HEK293 (cell line): Measurements from ENCODE around the gene SREK1.

Source experiments
- GLI2 ChIP-seq: fragments of 450-650 bp; formaldehyde crosslinking; IDR thresholded peaks from 2 replicates; pipeline ENCODE4; 2017; ENCODE audit warnings: missing biosample characterization, missing genetic modification characterization, low read depth, borderline replicate concordance
- PBX3 ChIP-seq: sonication (generic); formaldehyde crosslinking; IDR thresholded peaks from 2 replicates; pipeline ENCODE4 v1.8.1; 2022; ENCODE audit warnings: mild to moderate bottlenecking, moderate library complexity, missing genetic modification reagents
- RBAK ChIP-seq: fragments of 450-650 bp; formaldehyde crosslinking; IDR thresholded peaks from 2 replicates; pipeline ENCODE4 v1.5.1; 2016; ENCODE audit warnings: missing biosample characterization, missing genetic modification characterization
- SETDB1 ChIP-seq: IDR thresholded peaks from one replicate; pipeline ENCODE4 v1.6.1; 2017; ENCODE audit warnings: mild to moderate bottlenecking, low read length, moderate library complexity, mixed read lengths; ENCODE audit not compliant: insufficient read length
- SP2 ChIP-seq: fragments of 450-650 bp; formaldehyde crosslinking; IDR thresholded peaks from 2 replicates; pipeline ENCODE4 v1.5.1; 2016; ENCODE audit warnings: missing biosample characterization, missing genetic modification characterization
- ZBTB20 ChIP-seq: fragments of 450-650 bp; formaldehyde crosslinking; IDR thresholded peaks from 2 replicates; pipeline ENCODE4 v1.5.1; 2016; ENCODE audit warnings: missing biosample characterization, missing genetic modification characterization
- ZBTB8A ChIP-seq: fragments of 450-650 bp; formaldehyde crosslinking; IDR thresholded peaks from 2 replicates; pipeline ENCODE4 v1.5.1; 2016; ENCODE audit warnings: missing biosample characterization, missing genetic modification characterization
- ZNF138 ChIP-seq: fragments of 450-650 bp; formaldehyde crosslinking; IDR thresholded peaks from 2 replicates; pipeline ENCODE4 v1.5.1; 2016; ENCODE audit warnings: missing biosample characterization, missing genetic modification characterization, borderline replicate concordance
- ZNF157 ChIP-seq: fragments of 450-650 bp; formaldehyde crosslinking; IDR thresholded peaks from 2 replicates; pipeline ENCODE4 v1.5.1; 2016; ENCODE audit warnings: missing biosample characterization, missing genetic modification characterization
- ZNF19 ChIP-seq: fragments of 450-650 bp; formaldehyde crosslinking; IDR thresholded peaks from 2 replicates; pipeline ENCODE4; 2016; ENCODE audit warnings: missing biosample characterization, missing genetic modification characterization, low read depth
- ZNF24 ChIP-seq: fragments of 450-650 bp; formaldehyde crosslinking; IDR thresholded peaks from 2 replicates; pipeline ENCODE4 v1.5.1; 2016; ENCODE audit warnings: missing biosample characterization, missing genetic modification characterization
- ZNF391 ChIP-seq: fragments of 450-650 bp; formaldehyde crosslinking; IDR thresholded peaks from 2 replicates; pipeline ENCODE4 v1.5.1; 2016; ENCODE audit warnings: low read depth, missing biosample characterization, missing genetic modification characterization, borderline replicate concordance
- ZNF394 ChIP-seq: fragments of 450-650 bp; formaldehyde crosslinking; IDR thresholded peaks from 2 replicates; pipeline ENCODE4 v1.5.1; 2016; ENCODE audit warnings: missing biosample characterization, missing genetic modification characterization, mild to moderate bottlenecking, moderate library complexity, borderline replicate concordance
- ZNF501 ChIP-seq: fragments of 450-650 bp; formaldehyde crosslinking; IDR thresholded peaks from 2 replicates; pipeline ENCODE4 v1.5.1; 2016; ENCODE audit warnings: missing biosample characterization, missing genetic modification characterization
- ZNF549 ChIP-seq: fragments of 450-650 bp; IDR thresholded peaks from 2 replicates; pipeline ENCODE4 v1.5.1; 2018; ENCODE audit warnings: missing biosample characterization, missing genetic modification characterization, mild to moderate bottlenecking, inconsistent platforms, moderate library complexity
- ZNF555 ChIP-seq: fragments of 450-650 bp; formaldehyde crosslinking; conservative IDR thresholded peaks from 2 replicates; pipeline ENCODE4 v1.5.1; 2017; ENCODE audit warnings: missing biosample characterization, mild to moderate bottlenecking, missing genetic modification characterization, inconsistent platforms
- ZNF610 ChIP-seq: fragments of 450-650 bp; formaldehyde crosslinking; IDR thresholded peaks from 2 replicates; pipeline ENCODE4 v1.5.1; 2016; ENCODE audit warnings: missing biosample characterization, missing genetic modification characterization, borderline replicate concordance
- ZNF645 ChIP-seq: fragments of 450-650 bp; formaldehyde crosslinking; IDR thresholded peaks from 2 replicates; pipeline ENCODE4; 2016; ENCODE audit warnings: missing biosample characterization, missing genetic modification characterization
- ZNF704 ChIP-seq: fragments of 450-650 bp; formaldehyde crosslinking; IDR thresholded peaks from 2 replicates; pipeline ENCODE4 v1.5.1; 2016; ENCODE audit warnings: missing biosample characterization, missing genetic modification characterization
- ZNF785 ChIP-seq: fragments of 450-650 bp; formaldehyde crosslinking; IDR thresholded peaks from 2 replicates; pipeline ENCODE4 v1.5.1; 2016; ENCODE audit warnings: missing biosample characterization, missing genetic modification characterization
- ZNF791 ChIP-seq: fragments of 450-650 bp; formaldehyde crosslinking; IDR thresholded peaks from 2 replicates; pipeline ENCODE4 v1.5.1; 2016; ENCODE audit warnings: missing biosample characterization, missing genetic modification characterization
- ZSCAN23 ChIP-seq: fragments of 450-650 bp; formaldehyde crosslinking; IDR thresholded peaks from 2 replicates; pipeline ENCODE4 v1.5.1; 2016; ENCODE audit warnings: missing biosample characterization, missing genetic modification characterization
- ZSCAN5A ChIP-seq: fragments of 450-650 bp; formaldehyde crosslinking; IDR thresholded peaks from 2 replicates; pipeline ENCODE4 v1.5.1; 2016; ENCODE audit warnings: missing biosample characterization, missing genetic modification characterization
- ZXDB ChIP-seq: fragments of 450-650 bp; formaldehyde crosslinking; IDR thresholded peaks from 2 replicates; pipeline ENCODE4 v1.5.1; 2016; ENCODE audit warnings: missing biosample characterization, missing genetic modification characterization
- TF ChIP-seq, protein P1 (sequence below): fragments of 450-650 bp; formaldehyde crosslinking; IDR thresholded peaks from 2 replicates; pipeline ENCODE4 v1.5.1; 2017; ENCODE audit warnings: missing biosample characterization, missing genetic modification characterization
- TF ChIP-seq, protein P2 (sequence below): fragments of 450-650 bp; formaldehyde crosslinking; IDR thresholded peaks from 2 replicates; pipeline ENCODE4 v1.5.1; 2016; ENCODE audit warnings: missing biosample characterization, missing genetic modification characterization
- TF ChIP-seq, protein P3 (sequence below): fragments of 450-650 bp; formaldehyde crosslinking; optimal IDR thresholded peaks from 2 replicates; pipeline ENCODE3; 2016; ENCODE audit warnings: missing biosample characterization, mild to moderate bottlenecking, missing genetic modification characterization
- TF ChIP-seq, protein P4 (sequence below): fragments of 450-650 bp; formaldehyde crosslinking; IDR thresholded peaks from 2 replicates; pipeline ENCODE4 v1.5.1; 2017; ENCODE audit warnings: missing biosample characterization, missing genetic modification characterization

Gene SREK1

DNA sequence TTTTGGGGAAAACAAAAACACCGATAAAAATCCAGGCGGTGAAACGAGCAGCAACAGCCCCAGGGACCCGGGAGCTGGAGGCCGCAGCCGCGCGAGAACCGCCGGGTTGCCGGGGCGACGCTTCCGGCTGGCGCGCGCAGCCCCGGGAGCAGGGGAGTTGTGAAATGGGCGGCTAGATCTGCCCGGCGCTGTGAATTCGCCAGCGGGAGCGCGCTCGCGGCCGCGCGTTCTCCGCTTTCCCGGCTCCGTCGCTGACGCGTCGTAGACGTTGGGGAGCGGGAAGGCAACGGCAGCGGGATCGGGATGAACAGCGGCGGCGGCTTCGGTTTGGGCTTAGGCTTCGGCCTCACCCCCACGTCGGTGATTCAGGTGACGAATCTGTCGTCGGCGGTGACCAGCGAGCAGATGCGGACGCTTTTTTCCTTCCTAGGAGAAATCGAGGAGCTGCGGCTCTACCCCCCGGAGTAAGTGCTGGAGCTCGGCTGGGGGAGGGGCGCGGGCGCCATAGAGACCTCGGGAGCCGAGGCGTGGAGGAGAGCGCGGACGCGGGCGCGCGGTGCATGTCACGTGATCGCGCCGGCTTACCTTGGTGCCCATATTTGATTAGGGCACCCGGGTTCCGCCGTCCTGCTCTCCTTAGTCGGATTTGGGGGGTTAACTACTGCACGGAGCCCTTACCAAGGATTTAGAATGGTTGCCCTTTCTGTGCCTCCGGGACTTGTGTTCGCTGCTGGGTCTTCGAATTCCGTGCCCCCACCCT, at the start of gene SREK1 (continued):
- peak; percentile 79 for TF ChIP-seq ZBTB8A (tag by site-specific recombination)
- TF ChIP-seq ZNF704 (tag by site-specific recombination): 0 out of 2 replicates have a peak, but pooled peaks have one; percentile 57
- peak; percentile 88 for TF ChIP-seq ZNF501 (tag by site-specific recombination)
- peak; percentile 87 for TF ChIP-seq ZNF24 (tag by site-specific recombination)
- TF ChIP-seq ZNF555 (tag by site-specific recombination): no peak
- TF ChIP-seq ZSCAN5A (tag by site-specific recombination): peak; percentile 12; the same call in 1 of the 2 replicates
- TF ChIP-seq PBX3: no peak
- no peak for TF ChIP-seq ZNF791 (tag by site-specific recombination)
- TF ChIP-seq, protein P1, sequence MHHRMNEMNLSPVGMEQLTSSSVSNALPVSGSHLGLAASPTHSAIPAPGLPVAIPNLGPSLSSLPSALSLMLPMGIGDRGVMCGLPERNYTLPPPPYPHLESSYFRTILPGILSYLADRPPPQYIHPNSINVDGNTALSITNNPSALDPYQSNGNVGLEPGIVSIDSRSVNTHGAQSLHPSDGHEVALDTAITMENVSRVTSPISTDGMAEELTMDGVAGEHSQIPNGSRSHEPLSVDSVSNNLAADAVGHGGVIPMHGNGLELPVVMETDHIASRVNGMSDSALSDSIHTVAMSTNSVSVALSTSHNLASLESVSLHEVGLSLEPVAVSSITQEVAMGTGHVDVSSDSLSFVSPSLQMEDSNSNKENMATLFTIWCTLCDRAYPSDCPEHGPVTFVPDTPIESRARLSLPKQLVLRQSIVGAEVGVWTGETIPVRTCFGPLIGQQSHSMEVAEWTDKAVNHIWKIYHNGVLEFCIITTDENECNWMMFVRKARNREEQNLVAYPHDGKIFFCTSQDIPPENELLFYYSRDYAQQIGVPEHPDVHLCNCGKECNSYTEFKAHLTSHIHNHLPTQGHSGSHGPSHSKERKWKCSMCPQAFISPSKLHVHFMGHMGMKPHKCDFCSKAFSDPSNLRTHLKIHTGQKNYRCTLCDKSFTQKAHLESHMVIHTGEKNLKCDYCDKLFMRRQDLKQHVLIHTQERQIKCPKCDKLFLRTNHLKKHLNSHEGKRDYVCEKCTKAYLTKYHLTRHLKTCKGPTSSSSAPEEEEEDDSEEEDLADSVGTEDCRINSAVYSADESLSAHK: peak; percentile 28; the same call in 1 of the 2 replicates
- TF ChIP-seq ZSCAN23 (tag by site-specific recombination): 0 out of 2 replicates have a peak, but pooled peaks have one; percentile 25
- no peak for TF ChIP-seq ZNF19
- TF ChIP-seq, protein P2, sequence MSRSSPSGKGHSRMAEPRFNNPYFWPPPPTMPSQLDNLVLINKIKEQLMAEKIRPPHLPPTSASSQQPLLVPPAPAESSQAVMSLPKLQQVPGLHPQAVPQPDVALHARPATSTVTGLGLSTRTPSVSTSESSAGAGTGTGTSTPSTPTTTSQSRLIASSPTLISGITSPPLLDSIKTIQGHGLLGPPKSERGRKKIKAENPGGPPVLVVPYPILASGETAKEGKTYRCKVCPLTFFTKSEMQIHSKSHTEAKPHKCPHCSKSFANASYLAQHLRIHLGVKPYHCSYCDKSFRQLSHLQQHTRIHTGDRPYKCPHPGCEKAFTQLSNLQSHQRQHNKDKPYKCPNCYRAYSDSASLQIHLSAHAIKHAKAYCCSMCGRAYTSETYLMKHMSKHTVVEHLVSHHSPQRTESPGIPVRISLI (tag by site-specific recombination): no peak
- TF ChIP-seq ZNF785 (tag by site-specific recombination): 0 out of 2 replicates have a peak, but pooled peaks have one; percentile 19
- no peak for TF ChIP-seq ZNF138 (tag by site-specific recombination)
- TF ChIP-seq SP2 (tag by site-specific recombination): 0 out of 2 replicates have a peak, but pooled peaks have one; percentile 42
- TF ChIP-seq ZNF157 (tag by site-specific recombination): no peak
- TF ChIP-seq, protein P3, sequence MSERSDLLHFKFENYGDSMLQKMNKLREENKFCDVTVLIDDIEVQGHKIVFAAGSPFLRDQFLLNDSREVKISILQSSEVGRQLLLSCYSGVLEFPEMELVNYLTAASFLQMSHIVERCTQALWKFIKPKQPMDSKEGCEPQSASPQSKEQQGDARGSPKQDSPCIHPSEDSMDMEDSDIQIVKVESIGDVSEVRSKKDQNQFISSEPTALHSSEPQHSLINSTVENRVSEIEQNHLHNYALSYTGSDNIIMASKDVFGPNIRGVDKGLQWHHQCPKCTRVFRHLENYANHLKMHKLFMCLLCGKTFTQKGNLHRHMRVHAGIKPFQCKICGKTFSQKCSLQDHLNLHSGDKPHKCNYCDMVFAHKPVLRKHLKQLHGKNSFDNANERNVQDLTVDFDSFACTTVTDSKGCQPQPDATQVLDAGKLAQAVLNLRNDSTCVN (tag by site-specific recombination): peak; percentile 99
- TF ChIP-seq ZNF645 (tag by site-specific recombination): no peak
- TF ChIP-seq GLI2: no peak
- peak; percentile 76; the same call in 1 of the 2 replicates for TF ChIP-seq ZNF610
- TF ChIP-seq ZNF391: no peak
- TF ChIP-seq SETDB1: no peak
- TF ChIP-seq, protein P4, sequence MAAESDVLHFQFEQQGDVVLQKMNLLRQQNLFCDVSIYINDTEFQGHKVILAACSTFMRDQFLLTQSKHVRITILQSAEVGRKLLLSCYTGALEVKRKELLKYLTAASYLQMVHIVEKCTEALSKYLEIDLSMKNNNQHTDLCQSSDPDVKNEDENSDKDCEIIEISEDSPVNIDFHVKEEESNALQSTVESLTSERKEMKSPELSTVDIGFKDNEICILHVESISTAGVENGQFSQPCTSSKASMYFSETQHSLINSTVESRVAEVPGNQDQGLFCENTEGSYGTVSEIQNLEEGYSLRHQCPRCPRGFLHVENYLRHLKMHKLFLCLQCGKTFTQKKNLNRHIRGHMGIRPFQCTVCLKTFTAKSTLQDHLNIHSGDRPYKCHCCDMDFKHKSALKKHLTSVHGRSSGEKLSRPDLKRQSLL (tag by site-specific recombination): peak; percentile 99
- peak; percentile 19; the same call in 1 of the 2 replicates for TF ChIP-seq RBAK (tag by site-specific recombination)
- no peak for TF ChIP-seq ZNF549 (tag by site-specific recombination)
- peak; percentile 82 for TF ChIP-seq ZXDB (tag by site-specific recombination)
- TF ChIP-seq ZNF394 (tag by site-specific recombination): peak; percentile 63; the same call in 1 of the 2 replicates
- peak; percentile 92 for TF ChIP-seq ZBTB20 (tag by site-specific recombination)
